Upper lobe of left lung (tissue), 6 donors: ENCODE data around the gene DROSHA. TPM values are rescaled to one million over a fixed set of nuclear protein-coding genes. Genes with fewer than 3 reads are reported as not detected.
"Not testable (repeated sequence)": the region's sequence is repeated elsewhere in the genome, so short reads cannot be mapped to it uniquely, and the experiment has no call there.

Experiments used
- ATAC-seq, 2 donors: fragments of 200-7000 bp; cut with Tn5 transposase; one replicate each; pipeline ENCODE4 v1.9.1; 2022; ENCODE audit warnings: mild to moderate bottlenecking in 2 of 2, moderate library complexity in 2 of 2; ENCODE audit not compliant: low FRiP score in 2 of 2
- DNase-seq, 2 donors: peaks; one replicate each; pipeline ENCODE4 v3.0.0-alpha.2; 2019 to 2020
- H3K27ac ChIP-seq, 4 donors: fragments of 200-600 bp; sonication (generic); one replicate each; pipeline ENCODE4 v1.5.1; 2016 to 2019
- H3K27me3 ChIP-seq, 4 donors: fragments of 200-600 bp; sonication (generic); one replicate each; pipeline ENCODE4 v1.5.1; 2017 to 2019
- H3K36me3 ChIP-seq, 4 donors: fragments of 200-600 bp; sonication (generic); one replicate each; pipeline ENCODE4 v1.5.1; 2016 to 2019
- H3K4me1 ChIP-seq, 4 donors: fragments of 200-600 bp; sonication (generic); one replicate each; pipeline ENCODE4 v1.5.1; 2018 to 2019
- H3K4me3 ChIP-seq, 4 donors: fragments of 200-600 bp; sonication (generic); one replicate each; pipeline ENCODE4 v1.5.1; 2017 to 2019; ENCODE audit warnings: mild to moderate bottlenecking in 2 of 4, moderate library complexity in 1 of 4
- H3K9me3 ChIP-seq, 4 donors: fragments of 200-600 bp; sonication (generic); one replicate each; pipeline ENCODE4 v1.5.1; 2018 to 2019
- CTCF ChIP-seq, 6 experiments: fragments of 450-650 bp in 4 of 6; fragments of 200-600 bp in 2 of 6; sonication (generic) in 2 of 6; IDR thresholded peaks; one replicate each; pipeline ENCODE4 v1.5.1; 2016 to 2019; ENCODE audit warnings: antibody characterized with exemption in 6 of 6
- EP300 ChIP-seq, 4 donors: sonication (generic); formaldehyde crosslinking; IDR thresholded peaks; one replicate each; pipeline ENCODE4 v1.5.1; 2017; ENCODE audit warnings: antibody characterized with exemption in 4 of 4, control low read depth in 2 of 4
- POLR2A ChIP-seq, 4 donors: fragments of 450-650 bp; IDR thresholded peaks; one replicate each; pipeline ENCODE4 v1.5.1; 2016 to 2017; ENCODE audit warnings: antibody characterized with exemption in 4 of 4, mild to moderate bottlenecking in 2 of 4
- POLR2AphosphoS5 ChIP-seq, 2 donors: sonication (generic); formaldehyde crosslinking; IDR thresholded peaks; one replicate each; pipeline ENCODE4 v1.5.1; 2017; ENCODE audit warnings: antibody characterized with exemption in 2 of 2
- WGBS, 2 donors: methylation state at CpG; one replicate each; pipeline ENCODE4 v1.1.5; 2017 to 2018; 5-methylcytosine and 5-hydroxymethylcytosine counted together
- total RNA-seq, 6 donors: library from RNA; depleted of rRNA in 4 of 6; stranded (reverse); fragments of >200 nt in 4 of 6; gene quantifications; one replicate each; pipeline versions ENCODE4 v1.1.0 to v1.2.1, GENCODE V29; 2016 to 2021
- donor health status: DM: no; HTN: no; CAD: no; lungs with moderate emphysema.
- donor health status: DM: no; HTN: yes; CAD: no; lungs with severe emphysema.

DROSHA gene
- total RNA-seq, 6 donors from 2014 or later: 26.7 to 68.3 (median 50.9) TPM

GRCh38 chr5:31573494-31574142, 41.7 kb upstream of the DROSHA start:
- no peaks in the 10 kb centered on the region for H3K36me3 ChIP-seq
- WGBS, 2 donors: 92 to 95% methylated on average over 10 of the region's 10 CpGs
- H3K9me3 ChIP-seq: no peaks in the 10 kb centered on the region
- no peak for ATAC-seq
- TF ChIP-seq POLR2AphosphoS5 (IDR thresholded peaks at IDR 0.05) (no peak), EP300 (IDR thresholded peaks at IDR 0.05) (no peak), CTCF (IDR thresholded peaks at IDR 0.05) (no peak), POLR2A (IDR thresholded peaks at IDR 0.05) (no peak)
- H3K27me3 ChIP-seq: no peaks in the 10 kb centered on the region
- no peak overlapping the region for H3K27ac ChIP-seq
- DNase-seq: no peak
- no peak overlapping the region for H3K4me3 ChIP-seq
- H3K4me1 ChIP-seq: no peaks in the 10 kb centered on the region

- Histone ChIP-seq H3K36me3 (no peaks in the 10 kb centered on the region), H3K27me3 (no peaks in the 10 kb centered on the region), H3K9me3 (peaks cover 0 to 5% (median 0%) of the 10 kb centered on the region in 4 donors), H3K4me1 (no peaks in the 10 kb centered on the region), H3K4me3 (no peak overlapping the region), H3K27ac (no peak overlapping the region)
- ATAC-seq (no peak), DNase-seq (no peak)
- TF ChIP-seq POLR2A (IDR thresholded peaks at IDR 0.05): no peak
- TF ChIP-seq EP300 (IDR thresholded peaks at IDR 0.05): no peak
- TF ChIP-seq POLR2AphosphoS5 (IDR thresholded peaks at IDR 0.05): no peak
- no peak for TF ChIP-seq CTCF (IDR thresholded peaks at IDR 0.05)
Measured at GRCh38 chr5:31569068-31569467, 37.2 kb upstream of the DROSHA start.

- 98 to 100% methylated on average over 1 of the region's 1 CpG for WGBS, 2 donors
- Histone ChIP-seq H3K36me3 (no peaks in the 10 kb centered on the region), H3K27me3 (no peaks in the 10 kb centered on the region), H3K4me1 (no peaks in the 10 kb centered on the region), H3K27ac (no peak overlapping the region), H3K9me3 (peaks cover 0 to 5% (median 0%) of the 10 kb centered on the region in 4 donors), H3K4me3 (no peak overlapping the region)
- TF ChIP-seq EP300 (IDR thresholded peaks at IDR 0.05): no peak
- TF ChIP-seq POLR2AphosphoS5 (IDR thresholded peaks at IDR 0.05): no peak
- no peak for TF ChIP-seq CTCF (IDR thresholded peaks at IDR 0.05)
- no peak for TF ChIP-seq POLR2A (IDR thresholded peaks at IDR 0.05)
- ATAC-seq: no peak
- DNase-seq: no peak
Measured at GRCh38 chr5:31568302-31568835, 36.5 kb upstream of the DROSHA start.

- H3K27me3 ChIP-seq, ATAC-seq, H3K27ac ChIP-seq, DNase-seq, H3K9me3 ChIP-seq, H3K36me3 ChIP-seq, H3K4me1 ChIP-seq, H3K4me3 ChIP-seq: not testable (repeated sequence)
- 48 to 75% methylated on average over 3 of the region's 3 CpGs for WGBS, 2 donors
Measured at GRCh38 chr5:31566362-31566761, 34.5 kb upstream of the DROSHA start.

GRCh38 chr5:31563216-31563615, 31.3 kb upstream of the DROSHA start:
- 62 to 69% methylated on average over 4 of the region's 4 CpGs for WGBS, 2 donors
- peaks cover 0 to 5% (median 0%) of the 10 kb centered on the region in 4 donors for H3K9me3 ChIP-seq
- ATAC-seq: no peak
- H3K4me1 ChIP-seq: no peaks in the 10 kb centered on the region
- TF ChIP-seq EP300 (IDR thresholded peaks at IDR 0.05) (no peak), POLR2AphosphoS5 (IDR thresholded peaks at IDR 0.05) (no peak), CTCF (IDR thresholded peaks at IDR 0.05) (no peak), POLR2A (IDR thresholded peaks at IDR 0.05) (no peak)
- no peaks in the 10 kb centered on the region for H3K27me3 ChIP-seq
- H3K36me3 ChIP-seq: no peaks in the 10 kb centered on the region
- H3K4me3 ChIP-seq: no peak overlapping the region
- no peak overlapping the region for H3K27ac ChIP-seq
- no peak for DNase-seq
